Mammary epithelial cell (primary cell): ENCODE measurements around the gene TTC13.

Experiments used
- EZH2 ChIP-seq: IDR thresholded peaks from 2 replicates; pipeline ENCODE4 v1.6.1; 2012; ENCODE audit warnings: low read length, inconsistent platforms, borderline replicate concordance
- TF ChIP-seq, protein P1 (sequence below), 2 donors: IDR thresholded peaks in 1 of 2; conservative IDR thresholded peaks in 1 of 2; 2 replicates each; pipeline ENCODE4 v1.5.1; 2011 to 2012; ENCODE audit warnings: inconsistent platforms in 2 of 2, low read length in 2 of 2, mild to moderate bottlenecking in 2 of 2, control low read depth in 1 of 2, low read depth in 1 of 2; ENCODE audit not compliant: insufficient read depth in 1 of 2; ENCODE audit errors: extremely low read depth in 1 of 2

DNA sequence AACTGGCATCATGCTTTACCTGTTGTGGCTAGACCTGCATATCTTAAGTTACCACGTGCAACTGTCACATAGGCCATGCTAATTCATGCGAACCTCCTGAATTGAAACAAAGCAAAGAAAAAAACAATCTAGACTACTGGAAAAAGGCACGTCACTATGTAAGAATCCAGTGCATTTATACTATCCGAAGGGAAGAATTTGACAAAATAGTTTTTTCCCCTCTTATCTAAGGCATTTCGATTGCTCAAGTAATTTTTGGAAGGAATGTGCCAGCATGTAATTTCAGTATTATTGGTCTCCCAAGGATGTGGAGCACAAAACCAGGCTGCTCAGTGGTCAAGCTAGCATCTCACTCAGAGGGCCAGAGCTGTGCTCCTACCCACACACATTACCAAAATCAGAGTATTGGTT is 78.8 kb downstream of the TTC13 start:
- no peak for TF ChIP-seq EZH2
- TF ChIP-seq, protein P1, sequence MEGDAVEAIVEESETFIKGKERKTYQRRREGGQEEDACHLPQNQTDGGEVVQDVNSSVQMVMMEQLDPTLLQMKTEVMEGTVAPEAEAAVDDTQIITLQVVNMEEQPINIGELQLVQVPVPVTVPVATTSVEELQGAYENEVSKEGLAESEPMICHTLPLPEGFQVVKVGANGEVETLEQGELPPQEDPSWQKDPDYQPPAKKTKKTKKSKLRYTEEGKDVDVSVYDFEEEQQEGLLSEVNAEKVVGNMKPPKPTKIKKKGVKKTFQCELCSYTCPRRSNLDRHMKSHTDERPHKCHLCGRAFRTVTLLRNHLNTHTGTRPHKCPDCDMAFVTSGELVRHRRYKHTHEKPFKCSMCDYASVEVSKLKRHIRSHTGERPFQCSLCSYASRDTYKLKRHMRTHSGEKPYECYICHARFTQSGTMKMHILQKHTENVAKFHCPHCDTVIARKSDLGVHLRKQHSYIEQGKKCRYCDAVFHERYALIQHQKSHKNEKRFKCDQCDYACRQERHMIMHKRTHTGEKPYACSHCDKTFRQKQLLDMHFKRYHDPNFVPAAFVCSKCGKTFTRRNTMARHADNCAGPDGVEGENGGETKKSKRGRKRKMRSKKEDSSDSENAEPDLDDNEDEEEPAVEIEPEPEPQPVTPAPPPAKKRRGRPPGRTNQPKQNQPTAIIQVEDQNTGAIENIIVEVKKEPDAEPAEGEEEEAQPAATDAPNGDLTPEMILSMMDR (conservative IDR thresholded peaks at IDR 0.05 in 1 of 2, IDR thresholded peaks at IDR 0.05 in 1 of 2; ENCODE audit: extremely low read depth in 1 of 2, insufficient read depth in 1 of 2, low read depth in 1 of 2, low read length in 2 of 2): no peak
